ENCODE results near the gene SLC25A21.

SLC25A21 gene

GRCh38 chr14:37143475-37143874 lies 28.9 kb downstream of the SLC25A21 start:
- no peak for DNase-seq (ENCODE audit: low read depth)

- no peak for DNase-seq (ENCODE audit: low read depth)
These were observed 29.5 kb downstream of the SLC25A21 start for GRCh38 chr14:37142835-37143401.

GRCh38 chr14:37140176-37140575 lies 32.2 kb downstream of the SLC25A21 start:
- DNase-seq (ENCODE audit: low read depth), result no peak

- no peak for DNase-seq (ENCODE audit: low read depth)
These were observed 32.7 kb downstream of the SLC25A21 start for GRCh38 chr14:37139710-37140109.

- DNase-seq (ENCODE audit: low read depth), result no peak
These were observed 33.5 kb downstream of the SLC25A21 start for GRCh38 chr14:37138898-37139297.

- DNase-seq (ENCODE audit: low read depth), result no peak
These were observed 39.0 kb downstream of the SLC25A21 start for GRCh38 chr14:37133284-37133913.

- DNase-seq (ENCODE audit: low read depth), result no peak
These were observed 41.2 kb downstream of the SLC25A21 start for GRCh38 chr14:37131205-37131604.

GRCh38 chr14:37129047-37129446 lies 43.4 kb downstream of the SLC25A21 start:
- DNase-seq (ENCODE audit: low read depth), result no peak

GRCh38 chr14:37124614-37125013 lies 47.8 kb downstream of the SLC25A21 start:
- DNase-seq (ENCODE audit: low read depth), result no peak

- no peak for DNase-seq (ENCODE audit: low read depth)
These were observed 49.3 kb downstream of the SLC25A21 start for GRCh38 chr14:37122919-37123639.

- DNase-seq (ENCODE audit: low read depth), result no peak
These were observed 50.1 kb downstream of the SLC25A21 start for GRCh38 chr14:37122288-37122687.

- no peak for DNase-seq (ENCODE audit: low read depth)
These were observed 53.6 kb downstream of the SLC25A21 start for GRCh38 chr14:37118673-37119366.

- DNase-seq (ENCODE audit: low read depth), result no peak
These were observed 55.2 kb downstream of the SLC25A21 start for GRCh38 chr14:37116933-37117849.

GRCh38 chr14:37115406-37115805 lies 57.0 kb downstream of the SLC25A21 start:
- no peak for DNase-seq (ENCODE audit: low read depth)

- DNase-seq (ENCODE audit: low read depth), result no peak
These were observed 57.8 kb downstream of the SLC25A21 start for GRCh38 chr14:37114559-37114958.

GRCh38 chr14:37114002-37114401 lies 58.4 kb downstream of the SLC25A21 start:
- DNase-seq (ENCODE audit: low read depth), result no peak

- no peak for DNase-seq (ENCODE audit: low read depth)
These were observed 74.3 kb downstream of the SLC25A21 start for GRCh38 chr14:37098132-37098531.

- no peak for DNase-seq (ENCODE audit: low read depth)
These were observed 77.9 kb downstream of the SLC25A21 start for GRCh38 chr14:37094502-37094901.

GRCh38 chr14:37093364-37093763 lies 79.0 kb downstream of the SLC25A21 start:
- DNase-seq (ENCODE audit: low read depth), result no peak

- DNase-seq (ENCODE audit: low read depth), result no peak
These were observed 80.8 kb downstream of the SLC25A21 start for GRCh38 chr14:37091651-37092050.

- DNase-seq (ENCODE audit: low read depth), result no peak
These were observed 82.4 kb downstream of the SLC25A21 start for GRCh38 chr14:37090026-37090425.

- DNase-seq (ENCODE audit: low read depth), result no peak
These were observed 83.0 kb downstream of the SLC25A21 start for GRCh38 chr14:37089410-37089809.
